HepG2 (cell line): ENCODE results near the gene TAGLN2.

Source experiments
- MAFK ChIP-seq, 2 experiments: IDR thresholded peaks in 1 of 2; conservative IDR thresholded peaks in 1 of 2; 2 replicates each; pipeline ENCODE4 v1.6.1; 2011; ENCODE audit warnings: improper control_type of control experiment in 2 of 2, low read length in 2 of 2
- MYC ChIP-seq: sonication (generic); formaldehyde crosslinking; IDR thresholded peaks from 2 replicates; pipeline ENCODE4 v1.9.0; 2021; ENCODE audit warnings: missing genetic modification reagents, borderline replicate concordance
- TF ChIP-seq, protein P1 (sequence below), 2 experiments: sonication (generic) in 1 of 2; formaldehyde crosslinking in 1 of 2; IDR thresholded peaks; 2 replicates each; pipeline versions ENCODE4 v1.6.1 to v1.9.0; 2014 to 2022; ENCODE audit warnings: antibody characterized with exemption in 1 of 2, borderline replicate concordance in 1 of 2, inconsistent platforms in 1 of 2, low read depth in 1 of 2, missing genetic modification reagents in 1 of 2
- TF ChIP-seq, protein P2 (sequence below): sonication (generic); formaldehyde crosslinking; IDR thresholded peaks from 2 replicates; pipeline ENCODE4 v1.5.0; 2020; ENCODE audit warnings: mild to moderate bottlenecking, missing genetic modification reagents, moderate library complexity

DNA sequence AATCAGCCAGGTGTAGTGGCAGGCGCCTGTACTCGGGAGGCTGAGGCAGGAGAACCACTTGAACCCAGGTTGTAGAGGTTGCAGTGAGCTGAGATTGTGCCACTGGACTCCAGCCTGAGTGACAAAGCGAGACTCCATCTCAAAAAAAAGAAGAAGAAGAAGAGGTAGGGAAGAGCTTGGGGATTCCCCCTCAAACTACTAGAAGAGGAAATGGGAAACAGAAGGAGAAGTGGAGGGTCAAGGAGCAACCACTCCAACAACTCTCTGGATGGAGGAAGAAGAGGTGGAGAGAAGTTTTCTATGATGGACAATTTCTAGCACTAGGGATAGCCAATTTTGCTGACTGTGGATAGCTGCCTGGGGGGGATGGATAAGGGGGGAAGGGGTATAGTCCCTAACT, 43.6 kb upstream of the TAGLN2 start:
- TF ChIP-seq, protein P1, sequence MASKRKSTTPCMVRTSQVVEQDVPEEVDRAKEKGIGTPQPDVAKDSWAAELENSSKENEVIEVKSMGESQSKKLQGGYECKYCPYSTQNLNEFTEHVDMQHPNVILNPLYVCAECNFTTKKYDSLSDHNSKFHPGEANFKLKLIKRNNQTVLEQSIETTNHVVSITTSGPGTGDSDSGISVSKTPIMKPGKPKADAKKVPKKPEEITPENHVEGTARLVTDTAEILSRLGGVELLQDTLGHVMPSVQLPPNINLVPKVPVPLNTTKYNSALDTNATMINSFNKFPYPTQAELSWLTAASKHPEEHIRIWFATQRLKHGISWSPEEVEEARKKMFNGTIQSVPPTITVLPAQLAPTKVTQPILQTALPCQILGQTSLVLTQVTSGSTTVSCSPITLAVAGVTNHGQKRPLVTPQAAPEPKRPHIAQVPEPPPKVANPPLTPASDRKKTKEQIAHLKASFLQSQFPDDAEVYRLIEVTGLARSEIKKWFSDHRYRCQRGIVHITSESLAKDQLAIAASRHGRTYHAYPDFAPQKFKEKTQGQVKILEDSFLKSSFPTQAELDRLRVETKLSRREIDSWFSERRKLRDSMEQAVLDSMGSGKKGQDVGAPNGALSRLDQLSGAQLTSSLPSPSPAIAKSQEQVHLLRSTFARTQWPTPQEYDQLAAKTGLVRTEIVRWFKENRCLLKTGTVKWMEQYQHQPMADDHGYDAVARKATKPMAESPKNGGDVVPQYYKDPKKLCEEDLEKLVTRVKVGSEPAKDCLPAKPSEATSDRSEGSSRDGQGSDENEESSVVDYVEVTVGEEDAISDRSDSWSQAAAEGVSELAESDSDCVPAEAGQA (IDR thresholded peaks at IDR 0.05; ENCODE audit: low read depth): no peak
- TF ChIP-seq, protein P1 (CRISPR knock-in tag; IDR thresholded peaks at IDR 0.05; ENCODE audit: borderline replicate concordance): no peak
- TF ChIP-seq MAFK (conservative IDR thresholded peaks at IDR 0.05 in 1 of 2, IDR thresholded peaks at IDR 0.05 in 1 of 2; ENCODE audit: low read length in 2 of 2) (no peak), MYC (CRISPR knock-in tag) (no peak)
- TF ChIP-seq, protein P2, sequence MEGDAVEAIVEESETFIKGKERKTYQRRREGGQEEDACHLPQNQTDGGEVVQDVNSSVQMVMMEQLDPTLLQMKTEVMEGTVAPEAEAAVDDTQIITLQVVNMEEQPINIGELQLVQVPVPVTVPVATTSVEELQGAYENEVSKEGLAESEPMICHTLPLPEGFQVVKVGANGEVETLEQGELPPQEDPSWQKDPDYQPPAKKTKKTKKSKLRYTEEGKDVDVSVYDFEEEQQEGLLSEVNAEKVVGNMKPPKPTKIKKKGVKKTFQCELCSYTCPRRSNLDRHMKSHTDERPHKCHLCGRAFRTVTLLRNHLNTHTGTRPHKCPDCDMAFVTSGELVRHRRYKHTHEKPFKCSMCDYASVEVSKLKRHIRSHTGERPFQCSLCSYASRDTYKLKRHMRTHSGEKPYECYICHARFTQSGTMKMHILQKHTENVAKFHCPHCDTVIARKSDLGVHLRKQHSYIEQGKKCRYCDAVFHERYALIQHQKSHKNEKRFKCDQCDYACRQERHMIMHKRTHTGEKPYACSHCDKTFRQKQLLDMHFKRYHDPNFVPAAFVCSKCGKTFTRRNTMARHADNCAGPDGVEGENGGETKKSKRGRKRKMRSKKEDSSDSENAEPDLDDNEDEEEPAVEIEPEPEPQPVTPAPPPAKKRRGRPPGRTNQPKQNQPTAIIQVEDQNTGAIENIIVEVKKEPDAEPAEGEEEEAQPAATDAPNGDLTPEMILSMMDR (CRISPR knock-in tag): no peak
